GM12878 (cell line): ENCODE results near the gene TRAPPC12. TPM values are rescaled to one million over a fixed set of nuclear protein-coding genes. Genes with fewer than 3 reads are reported as not detected.

Experiments
- BHLHE40 ChIP-seq, 2 experiments: fragments of 450-650 bp in 1 of 2; IDR thresholded peaks; 2 replicates each; pipeline ENCODE4 v1.6.1; 2011 to 2017; ENCODE audit warnings: low read depth in 2 of 2, borderline replicate concordance in 1 of 2, improper control_type of control experiment in 1 of 2, low read length in 1 of 2, mild to moderate bottlenecking in 1 of 2
- CEBPZ ChIP-seq: fragments of 150-350 bp; IDR thresholded peaks from 2 replicates; pipeline ENCODE4 v1.6.1; 2016; ENCODE audit warnings: low read depth, low read length
- CREM ChIP-seq: IDR thresholded peaks from 2 replicates; pipeline ENCODE4 v1.6.1; 2014; ENCODE audit warnings: antibody characterized with exemption, low read depth
- JUND ChIP-seq: IDR thresholded peaks from 2 replicates; pipeline ENCODE4 v1.6.1; 2012; ENCODE audit warnings: low read depth, mild to moderate bottlenecking, low read length, improper control_type of control experiment, moderate library complexity
- SKIL ChIP-seq: fragments of 450-650 bp; IDR thresholded peaks from 2 replicates; pipeline ENCODE4 v1.6.1; 2017; ENCODE audit warnings: mild to moderate bottlenecking, low read depth, inconsistent platforms; ENCODE audit not compliant: poor library complexity, severe bottlenecking
- TARDBP ChIP-seq: IDR thresholded peaks from 2 replicates; pipeline ENCODE4 v1.6.1; 2016; ENCODE audit warnings: borderline replicate concordance
- ZBTB40 ChIP-seq: fragments of 450-650 bp; IDR thresholded peaks from 2 replicates; pipeline ENCODE4 v1.6.1; 2016; ENCODE audit warnings: mild to moderate bottlenecking, moderate library complexity, borderline replicate concordance
- ZNF24 ChIP-seq: fragments of 450-650 bp; IDR thresholded peaks from 2 replicates; pipeline ENCODE4 v1.6.1; 2017; ENCODE audit warnings: antibody characterized with exemption, mild to moderate bottlenecking
- ZNF687 ChIP-seq: fragments of 450-650 bp; IDR thresholded peaks from 2 replicates; pipeline ENCODE4 v1.6.1; 2017; ENCODE audit warnings: mild to moderate bottlenecking, moderate library complexity
- ZSCAN29 ChIP-seq: fragments of 450-650 bp; IDR thresholded peaks from 2 replicates; pipeline ENCODE4 v1.6.1; 2017; ENCODE audit warnings: mild to moderate bottlenecking, moderate library complexity
- polyA plus RNA-seq, 11 experiments: library from polyadenylated mRNA; depleted of rRNA in 4 of 11; unstranded in 6 of 11; stranded (reverse) in 5 of 11; fragments of >200 nt; fragmentation: Nextera tagmentation in 4 of 11; fragmentation: Illumina TruSeq in 1 of 11; extraction: Ambion mirVana in 4 of 11; extraction: Trizol in 1 of 11; gene quantifications; 1 replicate in 1 of 11; 2 replicates in 10 of 11; pipeline versions ENCODE4 v1.2.1 to v1.2.3, GENCODE V29; 2011 to 2016; ENCODE audit warnings: inconsistent platforms in 2 of 11, missing spikeins in 2 of 11, low read depth in 1 of 11
- total RNA-seq, 4 experiments: library from RNA; depleted of rRNA in 3 of 4; stranded (reverse); fragments of >200 nt in 3 of 4; fragmentation: Illumina TruSeq in 1 of 4; extraction: Trizol in 1 of 4; gene quantifications; 2 replicates each; pipeline versions ENCODE4 v1.2.1 to v1.2.3, GENCODE V29; 2013 to 2021

Gene TRAPPC12
- total and polyA plus RNA-seq, 10 of the 15 experiments (the other 5 are each of a cell fraction or from before 2014, with no cell fraction given) = 8.6 to 77.1 (median 37.4) TPM

- TF ChIP-seq ZNF687 = no peak
- TF ChIP-seq SKIL = no peak
- no peak for TF ChIP-seq ZBTB40
- TF ChIP-seq CEBPZ = no peak
- no peak for TF ChIP-seq BHLHE40 (IDR thresholded peaks at IDR 0.05; ENCODE audit: borderline replicate concordance in 1 of 2, low read depth in 2 of 2, low read length in 1 of 2)
- no peak for TF ChIP-seq ZSCAN29
- no peak for TF ChIP-seq CREM
- no peak for TF ChIP-seq TARDBP
- no peak for TF ChIP-seq JUND
- no peak for TF ChIP-seq ZNF24
These were observed 102.9 kb downstream of the TRAPPC12 start (continued) for GRCh38 chr2:3482363-3482821.
